NCI-H2081 (cell line): ENCODE data around the gene FOXP1.

ENCODE experiments used
- DNase-seq, 2 experiments: peaks; one replicate each; lab custom pipeline; 2025; lab: John Stamatoyannopoulos, UW

The FOXP1 gene

DNA sequence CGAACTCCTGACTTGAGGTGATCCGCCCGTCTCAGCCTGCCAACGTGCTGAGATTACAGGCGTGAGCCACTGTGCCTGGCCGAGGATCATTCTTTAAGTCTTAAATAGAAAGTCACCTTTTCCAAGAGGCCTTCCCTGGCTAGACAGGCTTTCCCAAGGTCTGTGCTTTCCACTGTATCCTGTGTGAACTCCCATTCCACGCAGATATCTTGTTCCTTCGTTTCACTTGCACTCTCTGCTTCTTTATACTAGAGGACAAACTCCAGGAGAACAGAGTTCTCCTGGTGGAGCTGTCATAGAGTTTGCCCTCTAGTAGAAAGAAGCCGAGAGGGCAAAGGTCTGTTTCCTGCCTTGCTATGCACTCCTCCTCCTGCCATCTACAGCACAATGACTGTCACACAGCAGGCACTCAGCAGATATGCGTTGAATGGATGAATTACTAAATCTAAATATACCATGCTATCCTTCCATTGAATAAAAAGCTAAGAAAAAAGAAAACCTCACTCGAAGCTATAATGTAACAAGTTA lies 211.2 kb downstream of the FOXP1 start:
- no peak for DNase-seq

DNA sequence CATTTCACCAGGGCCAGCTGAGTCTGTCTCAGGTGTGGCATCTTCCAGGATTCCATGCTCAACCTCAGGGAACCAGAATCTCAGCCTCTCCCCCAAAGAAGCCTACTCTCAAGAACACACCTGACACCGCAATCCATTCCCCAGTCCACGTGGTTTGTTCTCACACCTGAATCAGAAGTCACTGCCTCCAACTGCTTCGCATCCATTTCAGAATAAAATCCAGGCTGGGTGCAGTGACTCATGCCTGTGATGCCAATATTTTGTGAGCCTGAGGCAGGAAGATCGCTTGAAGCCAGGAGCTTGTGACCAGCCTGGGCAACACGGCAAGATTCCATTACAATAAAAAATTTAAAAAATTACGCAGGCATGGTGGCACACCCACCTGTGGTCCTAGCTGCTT lies 212.2 kb downstream of the FOXP1 start:
- DNase-seq, result no peak

DNA sequence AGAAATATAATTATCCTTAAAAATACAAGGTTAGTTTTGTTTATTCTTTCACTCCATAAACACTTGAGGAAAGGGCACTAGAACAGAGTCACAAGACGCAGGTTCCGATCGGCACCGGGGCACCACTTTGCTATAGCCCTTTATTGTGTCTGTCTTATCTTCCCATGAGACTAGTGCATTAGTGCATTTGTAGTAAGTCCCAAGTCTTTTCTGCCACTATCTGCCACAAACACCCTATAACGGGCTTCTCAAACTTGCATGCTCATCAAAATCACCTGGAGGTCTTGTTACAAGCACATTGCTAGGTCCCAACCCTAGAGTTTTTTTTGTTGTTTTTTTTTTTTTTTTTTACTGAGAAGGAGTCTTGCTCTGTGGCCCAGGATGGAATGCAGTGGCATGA lies 213.1 kb downstream of the FOXP1 start:
- DNase-seq, result no peak

DNA sequence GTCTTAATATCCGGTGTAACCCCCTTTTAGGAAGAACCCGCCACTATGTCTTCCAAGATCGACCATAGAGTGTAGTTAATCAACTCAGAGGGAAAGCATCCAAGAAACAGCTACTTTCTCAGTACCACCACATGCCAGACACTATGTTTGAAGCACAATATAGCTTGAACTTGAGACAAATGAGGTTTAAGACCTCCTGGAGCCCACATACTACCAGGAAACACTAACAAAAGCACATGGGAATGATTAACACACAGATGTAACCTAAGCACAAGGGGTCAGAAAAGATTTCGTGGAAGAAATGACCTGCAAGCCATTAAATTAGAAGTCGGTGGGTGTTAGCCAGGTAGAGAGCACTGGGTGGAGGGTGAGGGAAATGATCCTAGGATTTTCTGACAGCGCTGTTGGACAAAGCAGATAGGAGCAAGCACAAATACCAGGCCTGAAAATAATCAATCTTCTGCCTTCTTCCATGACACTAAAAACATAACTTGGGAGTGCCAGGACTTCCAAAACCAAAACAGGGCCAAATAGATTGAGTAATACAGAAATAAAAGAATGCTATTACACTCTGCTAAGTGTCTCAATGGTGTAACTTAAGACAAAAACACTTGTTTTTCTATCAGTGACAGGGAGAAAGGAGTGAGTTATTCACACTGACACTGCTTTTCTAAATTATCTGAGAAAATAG lies 213.7 kb downstream of the FOXP1 start:
- no peak for DNase-seq

DNA sequence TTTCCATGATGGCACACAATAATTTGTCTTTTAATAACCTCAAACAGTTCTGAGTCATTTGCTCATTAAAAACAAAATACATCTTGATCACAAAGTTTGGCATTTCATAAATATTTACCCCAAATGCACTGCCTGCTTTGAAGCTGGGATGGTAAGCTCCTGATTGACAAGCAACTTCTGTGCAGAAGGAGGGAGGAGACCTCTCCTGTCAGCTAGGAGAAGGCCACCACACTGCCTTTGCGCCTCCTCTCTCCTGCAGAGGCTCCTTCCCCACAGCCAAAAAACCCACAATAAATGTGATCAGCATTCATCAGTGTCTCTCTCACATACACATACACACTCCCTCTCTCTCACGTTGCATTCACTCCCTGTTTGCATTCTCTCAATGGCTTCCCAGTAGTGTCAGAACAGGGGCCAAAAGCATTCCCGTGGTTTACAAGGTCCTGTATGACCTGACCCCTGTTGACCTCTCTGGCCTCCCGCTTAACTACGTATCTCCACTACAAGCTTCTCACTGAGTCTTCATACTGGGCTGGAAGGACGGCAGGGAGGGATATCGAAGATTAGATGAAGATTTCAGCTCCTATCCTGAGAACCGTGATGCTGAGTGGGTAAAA lies 216.4 kb downstream of the FOXP1 start:
- no peak for DNase-seq

DNA sequence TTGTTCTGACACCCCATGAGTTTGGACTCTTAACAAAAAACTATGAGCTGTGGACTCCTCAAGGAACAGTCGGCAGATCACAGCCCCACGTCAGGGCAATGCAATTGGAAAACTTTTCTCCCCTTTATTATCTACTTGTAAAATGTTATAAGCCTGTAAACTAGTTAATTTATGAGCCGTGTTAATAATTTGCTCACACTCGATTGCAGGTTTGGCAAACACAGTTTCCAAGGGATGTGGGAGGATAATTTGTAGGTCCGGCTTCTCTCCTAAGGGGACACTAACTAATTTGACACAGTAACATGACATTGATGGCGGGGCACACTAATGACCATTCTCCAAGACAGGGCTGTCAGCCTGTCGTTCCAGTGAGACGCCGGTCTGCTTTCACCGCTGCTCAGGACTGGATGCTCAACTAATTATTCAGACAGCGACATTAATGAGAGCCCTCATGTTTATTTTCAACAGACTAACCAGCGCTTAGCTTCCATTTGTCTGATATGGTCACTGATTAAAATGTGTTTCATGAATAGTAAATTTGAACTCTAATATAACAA lies 222.1 kb downstream of the FOXP1 start:
- DNase-seq, result peak; percentile 24 to 43

DNA sequence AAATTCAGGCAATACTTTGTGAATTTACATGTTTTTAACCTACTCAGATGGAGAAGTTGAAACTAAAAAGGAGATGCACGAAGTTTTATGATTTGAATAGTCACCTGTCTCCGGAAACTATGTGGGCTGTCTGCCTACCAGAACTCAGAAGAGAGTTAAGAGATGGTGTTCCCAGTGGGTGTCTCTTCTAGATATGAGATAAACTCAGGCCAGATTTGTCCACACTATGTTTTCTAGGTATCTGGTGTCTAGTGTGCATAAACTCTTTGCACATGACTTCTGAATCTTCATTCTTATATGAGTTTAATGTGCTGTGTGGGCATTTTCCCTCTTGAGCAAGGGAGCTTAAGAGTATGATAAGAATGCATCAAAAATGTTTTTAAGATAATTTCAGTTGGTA lies 222.8 kb downstream of the FOXP1 start:
- DNase-seq, result no peak

DNA sequence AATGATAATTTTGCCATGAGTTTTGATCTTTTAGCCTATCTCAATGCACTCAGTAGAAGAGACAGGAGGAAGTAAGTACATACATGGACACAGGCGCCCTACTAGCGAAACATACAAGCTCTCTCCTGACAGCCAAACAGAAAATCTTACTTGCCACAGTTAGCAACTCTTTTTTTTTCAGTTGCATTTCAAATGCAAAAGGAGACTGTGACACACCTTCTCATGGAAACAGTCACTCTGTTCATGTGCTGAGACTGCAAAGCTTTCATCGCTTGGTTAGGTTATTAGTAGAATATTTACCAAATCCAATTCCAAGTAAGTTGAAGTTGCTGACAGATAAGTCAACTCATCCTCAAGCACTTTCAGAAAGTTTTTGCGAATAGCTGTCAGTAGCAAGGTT lies 223.3 kb downstream of the FOXP1 start:
- no peak for DNase-seq

DNA sequence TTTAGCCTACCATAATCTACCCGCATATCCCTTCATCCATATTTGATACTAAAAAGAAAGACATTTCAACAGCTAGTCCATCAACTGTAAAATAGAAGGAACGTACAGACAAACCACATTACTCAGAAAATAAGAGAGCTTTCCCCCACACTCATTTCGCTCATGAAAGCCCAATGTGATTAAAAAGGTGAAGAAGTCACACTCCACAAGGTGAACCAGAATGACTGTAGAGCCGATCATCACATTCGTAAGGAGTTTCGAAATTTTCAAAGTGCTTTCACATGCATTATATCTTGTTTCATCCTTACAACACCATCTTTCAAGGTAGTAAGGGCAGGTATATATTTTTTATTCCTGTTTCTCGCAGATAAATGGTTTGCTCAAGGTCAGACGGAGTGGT lies 225.3 kb downstream of the FOXP1 start:
- DNase-seq, result no peak

DNA sequence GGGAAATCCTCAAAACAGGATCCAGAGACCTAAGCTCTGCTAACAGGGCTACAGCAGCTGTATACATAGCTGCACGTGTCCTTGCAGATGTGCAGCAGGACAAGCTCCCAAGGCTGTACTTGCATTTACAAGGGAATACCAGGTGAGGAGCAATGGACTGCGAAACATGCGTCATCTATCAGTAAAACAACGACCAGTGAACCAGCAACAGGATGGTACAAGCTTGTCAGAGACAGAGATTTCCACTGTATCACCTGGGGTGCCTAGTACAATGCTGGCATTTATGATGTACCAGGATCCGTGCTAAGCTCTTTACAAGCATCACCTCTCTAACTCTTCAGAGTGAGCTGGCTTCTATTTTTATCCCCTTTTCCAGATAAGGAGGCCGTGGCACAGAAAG lies 227.3 kb downstream of the FOXP1 start:
- no peak for DNase-seq

DNA sequence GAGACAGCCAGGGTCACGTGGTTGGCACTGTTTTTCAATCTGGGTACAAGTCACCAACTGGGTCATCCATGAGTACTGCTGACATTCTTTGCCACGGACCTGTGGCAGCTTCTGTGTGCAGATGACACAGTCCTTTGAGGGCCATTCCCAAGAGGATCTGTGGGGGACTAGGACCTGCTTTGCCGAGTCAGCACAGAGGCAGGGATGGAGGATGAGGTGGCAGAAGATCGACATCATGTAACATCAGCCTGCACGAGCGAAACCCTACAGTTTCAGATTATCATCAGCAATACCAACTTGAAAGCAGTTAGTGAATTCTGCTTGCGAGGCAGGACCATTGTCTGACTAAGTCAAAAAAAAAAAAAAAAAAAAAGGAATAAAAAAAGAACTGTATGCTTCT lies 227.7 kb downstream of the FOXP1 start:
- DNase-seq, result no peak

DNA sequence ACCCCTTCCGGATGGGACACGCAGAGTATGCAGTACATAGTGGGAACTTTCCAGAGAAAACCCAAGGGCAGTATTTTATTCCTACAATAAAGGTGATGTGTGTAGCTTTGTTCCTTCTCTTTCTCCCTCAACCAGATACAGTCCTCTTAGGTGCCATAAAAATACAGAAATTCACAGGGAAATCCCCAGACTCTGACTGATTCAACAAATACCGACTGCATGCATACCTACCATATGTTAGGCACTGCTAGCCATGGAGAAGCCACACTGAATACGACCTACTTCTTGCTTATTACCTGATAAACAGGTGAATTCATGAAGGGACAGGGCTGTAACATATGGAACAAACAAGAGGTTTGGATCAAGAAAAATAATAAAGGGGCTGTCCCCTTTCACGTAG lies 228.5 kb downstream of the FOXP1 start:
- no peak for DNase-seq

DNA sequence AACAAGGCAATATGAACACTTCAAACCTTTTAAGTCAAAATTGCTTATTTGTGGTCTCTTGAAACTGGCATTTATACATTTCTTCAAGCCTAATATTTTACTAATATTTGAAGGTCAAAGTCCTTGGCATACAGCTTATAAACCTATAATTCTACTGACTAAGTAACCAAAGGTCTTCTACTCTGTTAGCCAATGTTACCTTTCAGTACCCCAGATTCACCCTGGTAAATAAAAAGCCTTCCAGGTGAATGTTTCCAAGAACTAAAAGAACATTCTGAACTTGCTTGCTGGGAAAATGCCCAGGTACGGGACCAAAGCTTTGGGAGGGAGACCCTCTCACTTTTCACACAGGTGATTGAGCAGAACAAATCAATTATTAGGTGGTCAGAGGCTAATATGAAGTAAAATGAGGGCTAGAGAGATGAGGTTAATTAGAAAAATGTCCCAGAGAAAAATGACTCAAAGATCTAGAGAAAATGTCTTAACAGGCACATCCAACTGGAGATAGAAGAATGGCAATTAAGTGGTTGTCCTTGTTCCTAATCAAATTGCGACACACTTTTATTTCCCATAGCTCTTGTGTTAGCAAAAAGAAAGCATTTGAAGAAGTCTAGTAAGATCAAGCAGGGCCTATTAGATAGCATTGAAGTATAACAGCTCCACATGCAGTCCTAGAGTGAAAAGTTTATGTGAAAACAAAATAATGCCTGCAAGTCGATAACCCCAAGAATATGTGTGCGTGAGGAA lies 232.0 kb downstream of the FOXP1 start:
- no peak for DNase-seq

DNA sequence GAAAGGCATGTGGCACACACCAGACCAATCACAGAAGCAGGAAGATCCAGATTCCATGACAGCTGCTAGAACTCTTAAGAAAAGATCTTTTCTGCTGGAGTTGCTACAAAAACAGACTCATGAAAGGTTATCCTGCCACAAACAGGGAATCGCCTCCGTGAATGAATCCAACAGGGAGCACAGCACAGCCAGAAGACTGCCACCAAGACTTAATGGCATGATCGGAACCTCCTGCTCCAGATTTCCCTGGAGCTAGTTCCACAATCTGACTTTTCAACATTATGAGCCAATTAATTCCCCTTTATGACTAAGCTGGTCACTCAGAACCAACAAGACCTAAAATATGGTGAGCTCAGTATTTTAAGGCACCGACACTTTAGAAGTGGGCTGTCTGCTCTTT lies 232.5 kb downstream of the FOXP1 start:
- DNase-seq, result no peak

DNA sequence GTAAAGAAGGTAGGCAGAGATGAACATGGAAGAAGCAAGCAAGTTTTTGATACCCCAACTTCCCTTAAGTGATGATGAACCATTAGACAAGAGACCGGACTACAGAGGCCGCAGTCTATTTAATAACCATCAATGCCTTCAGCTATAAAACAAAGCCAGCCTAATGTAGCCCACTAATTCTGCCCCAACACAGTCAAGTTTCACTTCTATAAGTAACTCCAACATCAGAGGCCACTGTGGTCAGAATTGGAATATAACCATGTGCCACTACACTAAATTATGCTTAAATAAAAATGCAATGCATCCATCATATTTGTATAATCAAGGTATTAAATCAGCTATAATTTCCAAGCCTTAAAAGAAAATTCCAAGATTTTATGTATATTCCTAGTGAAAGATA lies 234.7 kb downstream of the FOXP1 start:
- DNase-seq, result no peak

DNA sequence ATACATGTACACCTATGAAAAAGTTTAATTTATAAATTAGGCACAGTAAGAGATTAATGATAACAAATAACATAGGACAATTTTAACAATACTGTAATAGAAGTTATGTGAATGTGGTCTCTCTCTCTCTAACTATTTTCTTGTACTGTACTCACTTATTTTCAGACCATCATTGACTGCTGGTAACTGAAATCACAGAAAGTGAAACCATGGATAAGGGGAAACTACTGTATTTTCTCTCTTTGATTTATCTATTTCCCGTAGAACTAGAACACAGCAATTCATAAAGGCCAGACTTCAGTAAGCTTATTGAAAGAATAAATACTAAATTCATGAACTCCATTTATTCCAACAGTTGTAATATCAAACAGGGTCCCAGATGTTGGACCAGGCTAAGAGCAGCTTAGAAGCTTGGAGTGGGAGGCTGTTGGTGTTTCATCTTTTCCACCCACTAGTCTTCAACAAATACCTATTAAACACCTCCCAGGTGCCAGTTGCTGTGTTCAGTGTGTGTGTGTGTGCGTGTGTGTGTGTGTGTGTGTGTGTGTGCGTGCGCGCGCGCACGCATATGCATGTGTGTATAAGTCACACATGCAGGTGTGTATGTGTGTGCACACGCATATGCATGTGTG lies 235.4 kb downstream of the FOXP1 start:
- no peak for DNase-seq

DNA sequence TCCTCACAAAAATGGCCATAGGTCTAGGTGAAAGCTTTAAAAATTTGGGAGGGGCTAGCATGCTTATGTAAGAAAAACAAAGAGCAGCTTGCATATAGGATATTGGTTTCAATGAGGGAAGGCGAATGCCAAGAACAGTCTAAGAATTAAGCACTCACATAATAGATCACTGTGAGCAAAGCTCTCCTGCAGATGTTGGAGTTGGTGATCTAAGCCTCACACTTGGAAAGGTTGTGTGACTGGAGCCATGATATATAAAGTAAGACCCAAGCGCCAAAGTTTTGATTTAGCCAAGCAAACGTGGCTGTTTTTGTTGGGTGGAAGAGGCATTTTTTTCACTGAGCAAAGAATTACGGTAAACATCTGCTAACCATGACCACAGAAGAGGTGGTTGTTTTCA lies 237.5 kb downstream of the FOXP1 start:
- DNase-seq, result no peak

DNA sequence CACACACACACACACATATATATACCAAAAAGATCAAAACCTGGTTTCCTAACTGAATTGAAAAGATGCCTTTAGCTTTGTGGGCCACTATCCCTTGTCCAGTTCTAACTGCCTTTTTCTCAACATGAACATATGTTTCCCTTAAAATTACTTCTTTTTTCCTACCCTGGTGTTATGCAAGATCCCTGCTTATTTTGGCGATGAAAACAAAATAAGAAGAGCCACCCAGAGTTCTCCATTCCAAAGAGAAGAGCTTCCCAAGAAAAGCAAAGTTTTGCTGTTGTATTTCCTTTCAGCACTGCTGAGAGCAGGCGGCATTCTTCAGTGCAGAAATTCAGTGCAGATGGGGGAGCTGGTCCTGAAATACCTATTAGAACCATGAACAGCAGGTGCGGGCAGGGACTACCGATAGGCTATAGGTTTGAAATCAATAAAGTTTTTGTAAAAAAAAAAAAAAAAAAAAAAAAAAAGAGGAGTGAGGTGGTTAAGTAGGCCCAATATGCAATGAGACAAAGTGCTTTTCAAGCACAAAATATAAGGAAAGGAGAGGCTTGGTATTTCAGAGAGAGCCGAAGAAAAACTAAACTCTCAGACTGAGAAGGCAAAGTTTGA lies 238.0 kb downstream of the FOXP1 start:
- DNase-seq, result no peak

DNA sequence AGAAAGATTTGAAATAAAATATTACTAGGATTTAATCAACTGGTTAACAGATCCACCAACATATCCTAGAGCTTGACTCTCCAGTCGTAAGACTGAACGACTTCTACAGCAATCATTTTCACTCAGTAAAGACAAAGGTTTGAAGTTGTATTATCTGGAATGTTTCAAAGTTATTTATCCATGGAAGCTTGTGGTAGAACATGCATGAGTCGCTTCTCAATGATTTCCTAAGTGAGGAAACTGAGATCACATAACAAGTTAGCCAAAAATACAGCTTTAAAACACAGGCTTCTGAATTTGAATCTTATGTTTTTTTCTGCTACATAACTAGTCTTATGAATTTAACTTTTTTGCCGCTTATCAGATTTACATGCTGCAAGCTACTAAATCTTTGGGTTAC lies 241.8 kb downstream of the FOXP1 start:
- no peak for DNase-seq

DNA sequence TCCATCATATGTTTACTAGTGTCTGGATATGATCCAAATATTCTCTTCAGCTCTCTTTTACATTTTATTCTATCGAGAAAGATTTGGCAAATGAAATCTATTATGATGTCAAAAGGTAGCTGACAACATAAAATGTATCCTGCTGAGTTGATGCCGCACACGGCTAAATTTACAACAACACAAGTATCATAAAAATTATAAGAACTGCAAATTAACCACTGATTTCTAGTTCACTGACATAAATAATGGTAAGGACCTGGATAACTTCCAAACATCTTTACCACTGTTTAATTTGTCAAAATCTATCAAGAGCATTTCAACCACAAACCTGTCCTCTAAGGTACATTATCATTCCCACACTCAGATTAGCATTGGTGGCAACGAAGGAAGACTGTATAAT lies 244.5 kb downstream of the FOXP1 start:
- DNase-seq, result peak in 1 of 2 experiments; percentile 35

DNA sequence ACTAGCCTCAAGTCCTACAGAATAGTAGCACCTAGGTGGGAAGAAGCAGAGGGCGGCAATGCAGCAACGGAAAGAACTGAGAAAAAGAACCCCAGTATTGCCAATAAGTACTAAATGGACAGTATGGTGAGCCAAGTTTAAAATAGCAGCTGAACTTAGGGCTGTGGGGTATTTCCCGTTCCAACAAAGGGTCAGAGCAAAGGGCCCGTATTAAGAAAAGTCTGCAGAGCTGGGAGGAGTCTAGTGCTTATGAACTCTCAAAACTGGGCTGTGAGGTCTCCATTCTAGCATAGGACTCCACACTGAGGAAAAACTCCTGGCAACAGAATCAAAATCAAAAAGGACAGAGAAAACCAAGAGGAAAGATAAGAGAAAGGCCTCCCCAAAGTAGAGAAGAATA lies 250.7 kb downstream of the FOXP1 start:
- DNase-seq, result no peak

DNA sequence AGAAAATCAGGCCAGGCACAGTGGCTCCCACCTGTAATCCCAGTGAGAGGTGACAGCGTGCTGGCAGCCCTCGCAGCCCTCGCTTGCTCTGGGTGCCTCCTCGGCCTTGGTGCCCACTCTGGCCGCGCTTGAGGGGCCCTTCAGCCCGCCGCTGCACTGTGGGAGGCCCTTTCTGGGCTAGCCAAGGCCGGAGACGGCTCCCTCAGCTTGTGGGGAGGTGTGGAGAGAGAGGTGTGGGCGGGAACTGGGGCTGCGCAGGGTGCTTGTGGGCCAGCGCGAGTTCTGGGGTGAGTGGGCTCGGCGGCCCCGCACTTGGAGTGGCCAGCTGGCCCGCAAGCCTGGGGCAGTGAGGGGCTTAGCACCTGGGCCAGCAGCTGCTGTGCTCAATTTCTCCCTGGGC lies 252.6 kb downstream of the FOXP1 start:
- DNase-seq, result no peak
